H1 (cell line): Measurements from ENCODE around the gene CPLX1. TPM values are rescaled to one million over a fixed set of nuclear protein-coding genes. Genes with fewer than 3 reads are reported as not detected.

Source experiments
- CHD1 ChIP-seq: IDR thresholded peaks from 2 replicates; pipeline ENCODE4 v1.6.1; 2012; ENCODE audit warnings: low read depth, low read length, improper control_type of control experiment
- EZH2 ChIP-seq: fragments of 200-600 bp; sonication (generic); IDR thresholded peaks from 2 replicates; pipeline ENCODE4 v1.7.1; 2012; ENCODE audit warnings: low read depth, mild to moderate bottlenecking, moderate library complexity, low read length, inconsistent platforms; ENCODE audit not compliant: severe bottlenecking
- GTF2F1 ChIP-seq: IDR thresholded peaks from 2 replicates; pipeline ENCODE4 v1.6.1; 2012; ENCODE audit warnings: low read depth, low read length, improper control_type of control experiment, borderline replicate concordance
- MAFK ChIP-seq: IDR thresholded peaks from 2 replicates; pipeline ENCODE4 v1.6.1; 2012; ENCODE audit warnings: low read depth, mild to moderate bottlenecking, improper control_type of control experiment, low read length
- USF2 ChIP-seq: IDR thresholded peaks from 2 replicates; pipeline ENCODE4 v1.6.1; 2011; ENCODE audit warnings: low read length, improper control_type of control experiment
- polyA plus RNA-seq, 7 experiments: library from polyadenylated mRNA; depleted of rRNA in 3 of 7; stranded (reverse) in 5 of 7; unstranded in 2 of 7; fragments of >200 nt in 5 of 7; fragments of 200-250 nt in 2 of 7; gene quantifications; 1 replicate in 5 of 7; 2 replicates in 1 of 7; 4 replicates in 1 of 7; pipeline versions ENCODE4 v1.2.1 to v1.2.3, GENCODE V29; 2011 to 2013; ENCODE audit warnings: missing spikeins in 2 of 7, mixed read lengths in 2 of 7
- total RNA-seq: library from RNA; stranded (reverse); fragmentation: NEBNext Ultra II Directional; extraction: Animal tissue kit (Norgen Biotek cat#: 25700); gene quantifications from 2 replicates; pipeline ENCODE4 v1.2.1, GENCODE V29; 2021
- TF ChIP-seq, protein P1 (sequence below), 3 experiments: IDR thresholded peaks; 1 replicate in 2 of 3; 2 replicates in 1 of 3; pipeline versions ENCODE4 v1.5.1 to v1.6.1; 2011; ENCODE audit warnings: low read length in 3 of 3, mild to moderate bottlenecking in 3 of 3, inconsistent platforms in 2 of 3, low read depth in 1 of 3, moderate library complexity in 1 of 3; ENCODE audit not compliant: insufficient read depth in 1 of 3; ENCODE audit errors: control extremely low read depth in 1 of 3

CPLX1 gene
- total and polyA plus RNA-seq, 2 of the 8 experiments (the other 6 are each of a cell fraction or from before 2014, with no cell fraction given), result 0.32 to 0.56 TPM

- TF ChIP-seq, protein P1, sequence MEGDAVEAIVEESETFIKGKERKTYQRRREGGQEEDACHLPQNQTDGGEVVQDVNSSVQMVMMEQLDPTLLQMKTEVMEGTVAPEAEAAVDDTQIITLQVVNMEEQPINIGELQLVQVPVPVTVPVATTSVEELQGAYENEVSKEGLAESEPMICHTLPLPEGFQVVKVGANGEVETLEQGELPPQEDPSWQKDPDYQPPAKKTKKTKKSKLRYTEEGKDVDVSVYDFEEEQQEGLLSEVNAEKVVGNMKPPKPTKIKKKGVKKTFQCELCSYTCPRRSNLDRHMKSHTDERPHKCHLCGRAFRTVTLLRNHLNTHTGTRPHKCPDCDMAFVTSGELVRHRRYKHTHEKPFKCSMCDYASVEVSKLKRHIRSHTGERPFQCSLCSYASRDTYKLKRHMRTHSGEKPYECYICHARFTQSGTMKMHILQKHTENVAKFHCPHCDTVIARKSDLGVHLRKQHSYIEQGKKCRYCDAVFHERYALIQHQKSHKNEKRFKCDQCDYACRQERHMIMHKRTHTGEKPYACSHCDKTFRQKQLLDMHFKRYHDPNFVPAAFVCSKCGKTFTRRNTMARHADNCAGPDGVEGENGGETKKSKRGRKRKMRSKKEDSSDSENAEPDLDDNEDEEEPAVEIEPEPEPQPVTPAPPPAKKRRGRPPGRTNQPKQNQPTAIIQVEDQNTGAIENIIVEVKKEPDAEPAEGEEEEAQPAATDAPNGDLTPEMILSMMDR (IDR thresholded peaks at IDR 0.05; ENCODE audit: control extremely low read depth in 1 of 3, insufficient read depth in 1 of 3, low read depth in 1 of 3, low read length in 3 of 3), result no peak
- TF ChIP-seq GTF2F1 (no peak), MAFK (no peak), USF2 (no peak), EZH2 (no peak), CHD1 (no peak)
Measured at GRCh38 chr4:820230-821172, 5.4 kb downstream of the CPLX1 start (continued).
